ENCODE data around the gene PMIS2.

Gene PMIS2

DNA sequence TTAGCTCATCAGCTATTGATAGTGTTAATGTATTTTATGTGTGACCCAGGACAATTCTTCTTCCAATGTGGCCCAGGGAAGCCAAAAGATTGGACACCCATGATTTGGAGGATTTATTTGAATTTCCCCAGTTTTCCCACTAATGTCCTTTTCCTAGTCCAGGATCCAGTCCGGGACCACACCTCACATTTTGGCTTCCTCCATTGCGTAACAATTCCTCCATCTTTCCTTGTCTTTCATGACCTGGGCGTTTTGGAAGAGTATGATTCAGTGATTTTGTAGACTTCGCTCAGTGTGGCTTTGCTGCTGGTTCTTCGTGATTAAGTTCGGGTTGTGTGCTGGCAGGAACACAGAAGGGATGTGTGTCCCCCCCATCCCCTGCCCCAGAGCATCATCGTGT lies 19.2 kb upstream of the PMIS2 start:
- no peak overlapping the region for H3K4me3 ChIP-seq (ENCODE audit: low read depth, low read length)
- DNase-seq (ENCODE audit: low read depth) = no peak
- TF ChIP-seq, protein P1, sequence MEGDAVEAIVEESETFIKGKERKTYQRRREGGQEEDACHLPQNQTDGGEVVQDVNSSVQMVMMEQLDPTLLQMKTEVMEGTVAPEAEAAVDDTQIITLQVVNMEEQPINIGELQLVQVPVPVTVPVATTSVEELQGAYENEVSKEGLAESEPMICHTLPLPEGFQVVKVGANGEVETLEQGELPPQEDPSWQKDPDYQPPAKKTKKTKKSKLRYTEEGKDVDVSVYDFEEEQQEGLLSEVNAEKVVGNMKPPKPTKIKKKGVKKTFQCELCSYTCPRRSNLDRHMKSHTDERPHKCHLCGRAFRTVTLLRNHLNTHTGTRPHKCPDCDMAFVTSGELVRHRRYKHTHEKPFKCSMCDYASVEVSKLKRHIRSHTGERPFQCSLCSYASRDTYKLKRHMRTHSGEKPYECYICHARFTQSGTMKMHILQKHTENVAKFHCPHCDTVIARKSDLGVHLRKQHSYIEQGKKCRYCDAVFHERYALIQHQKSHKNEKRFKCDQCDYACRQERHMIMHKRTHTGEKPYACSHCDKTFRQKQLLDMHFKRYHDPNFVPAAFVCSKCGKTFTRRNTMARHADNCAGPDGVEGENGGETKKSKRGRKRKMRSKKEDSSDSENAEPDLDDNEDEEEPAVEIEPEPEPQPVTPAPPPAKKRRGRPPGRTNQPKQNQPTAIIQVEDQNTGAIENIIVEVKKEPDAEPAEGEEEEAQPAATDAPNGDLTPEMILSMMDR (IDR thresholded peaks at IDR 0.05; ENCODE audit: low read depth, low read length, missing control alignments) = no peak

DNA sequence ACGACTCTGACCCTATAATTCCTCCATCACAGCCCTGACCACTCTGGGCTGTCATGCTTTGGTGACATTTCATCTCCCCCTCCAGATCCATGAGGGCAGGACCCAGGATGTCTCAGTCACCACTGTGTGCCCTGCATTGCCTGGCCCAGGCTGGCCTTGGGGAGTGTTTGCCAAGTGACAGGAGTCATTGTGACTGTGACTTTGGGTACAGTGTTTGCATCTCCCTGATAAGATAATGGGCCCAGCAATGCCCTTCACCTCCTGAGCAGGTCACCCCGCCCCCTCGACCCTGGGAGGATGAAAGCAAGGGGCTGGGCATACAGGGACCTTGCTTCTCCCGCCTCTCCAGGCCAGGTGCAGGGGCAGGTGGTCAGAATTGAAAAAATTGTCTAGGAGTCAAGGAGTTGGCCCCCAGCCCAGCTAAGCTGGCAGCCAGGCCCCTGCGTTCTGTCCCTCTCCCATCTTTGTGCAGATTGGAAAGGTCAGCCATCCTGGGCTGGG lies 16.6 kb upstream of the PMIS2 start:
- TF ChIP-seq, protein P1 (IDR thresholded peaks at IDR 0.05; ENCODE audit: low read depth, low read length, missing control alignments) = no peak
- DNase-seq (ENCODE audit: low read depth) = no peak
- H3K4me3 ChIP-seq (ENCODE audit: low read depth, low read length) = no peak overlapping the region

DNA sequence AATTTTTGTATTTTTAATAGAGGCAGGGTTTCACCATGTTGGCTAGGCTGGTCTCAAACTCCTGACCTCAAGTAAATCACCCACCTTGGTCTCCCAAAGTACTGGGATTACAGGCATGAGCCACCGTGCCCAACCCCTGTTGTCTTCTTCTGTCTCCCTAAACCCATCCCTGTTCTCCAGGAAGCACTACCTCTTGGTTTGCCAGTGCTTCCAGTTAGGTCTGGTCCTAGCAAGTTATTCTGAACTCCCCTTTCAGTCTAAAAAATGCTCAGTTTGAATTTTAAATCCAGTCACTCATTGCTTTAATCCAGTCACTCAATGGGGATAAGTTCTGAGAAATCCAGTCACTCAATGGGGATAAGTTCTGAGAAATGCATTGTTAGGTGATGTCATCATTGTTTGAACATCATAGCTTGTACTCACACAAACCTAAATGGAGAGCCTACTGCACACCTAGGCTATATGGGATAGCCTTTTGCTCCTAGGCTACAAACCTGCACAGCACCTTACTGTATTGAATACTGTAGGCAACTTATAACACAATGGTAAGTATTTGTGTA lies 14.5 kb upstream of the PMIS2 start:
- no peak overlapping the region for H3K4me3 ChIP-seq (ENCODE audit: low read depth, low read length)
- no peak for DNase-seq (ENCODE audit: low read depth)
- TF ChIP-seq, protein P1 (IDR thresholded peaks at IDR 0.05; ENCODE audit: low read depth, low read length, missing control alignments) = no peak

DNA sequence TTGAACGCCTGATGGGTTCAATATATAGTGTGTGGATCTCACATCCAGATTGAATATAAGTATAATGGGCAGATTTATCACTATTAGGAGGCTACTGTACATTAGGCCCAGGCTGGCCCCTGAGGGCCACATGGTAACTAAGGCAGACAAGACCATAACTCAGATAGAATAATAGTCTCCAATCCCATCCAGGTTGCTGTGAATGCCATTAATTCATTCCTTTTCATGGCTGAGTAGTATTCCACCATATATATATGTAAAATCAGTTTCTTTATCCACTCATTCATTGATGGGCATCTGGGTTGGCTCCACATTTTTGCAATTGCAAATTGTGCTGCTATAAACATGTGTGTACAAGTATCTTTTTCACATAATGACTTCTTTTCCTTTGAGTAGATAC lies 8.1 kb upstream of the PMIS2 start:
- TF ChIP-seq, protein P1 (IDR thresholded peaks at IDR 0.05; ENCODE audit: low read depth, low read length, missing control alignments) = no peak
- no peak for DNase-seq (ENCODE audit: low read depth)
- no peak overlapping the region for H3K4me3 ChIP-seq (ENCODE audit: low read depth, low read length)

DNA sequence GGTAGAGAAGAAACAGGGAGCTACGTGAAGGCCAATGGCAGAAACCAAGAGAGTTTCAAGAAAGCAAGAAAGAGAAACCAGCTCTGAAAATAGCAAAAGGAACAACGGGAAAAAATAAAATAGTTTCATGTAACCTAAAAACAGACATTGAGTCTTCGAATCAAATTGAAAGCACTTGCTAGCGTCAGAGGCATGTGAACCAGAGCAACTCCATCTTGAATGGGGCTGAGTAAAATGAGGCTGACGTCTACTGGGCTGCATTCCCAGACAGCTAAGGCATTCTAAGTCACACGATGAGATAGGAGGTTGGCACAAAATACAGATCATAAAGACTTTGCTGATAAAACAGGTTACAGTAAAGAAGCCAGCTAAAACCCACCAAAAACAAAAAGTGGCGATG lies 7.3 kb upstream of the PMIS2 start:
- DNase-seq (ENCODE audit: low read depth) = no peak
- TF ChIP-seq, protein P1 (IDR thresholded peaks at IDR 0.05; ENCODE audit: low read depth, low read length, missing control alignments) = no peak
- H3K4me3 ChIP-seq (ENCODE audit: low read depth, low read length) = no peak overlapping the region

DNA sequence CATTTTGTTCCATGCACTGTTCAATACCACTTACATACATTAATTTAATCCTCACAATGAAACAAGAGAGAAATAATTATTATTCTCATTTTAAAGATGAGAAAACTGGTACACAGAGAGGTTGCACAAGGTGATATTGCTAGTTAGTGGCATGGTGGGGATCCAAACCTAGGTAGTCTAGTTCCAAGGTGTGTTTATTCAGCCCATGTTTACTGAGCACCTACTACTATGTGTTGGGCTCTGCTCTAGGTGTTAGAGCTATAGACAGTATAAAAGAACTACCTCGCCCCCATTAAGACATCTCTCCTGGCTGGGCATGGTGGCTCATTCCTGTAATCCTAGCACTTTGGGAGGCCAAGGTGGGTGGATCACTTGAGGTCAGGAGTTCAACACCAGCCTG lies 3.2 kb upstream of the PMIS2 start:
- TF ChIP-seq, protein P1 (IDR thresholded peaks at IDR 0.05; ENCODE audit: low read depth, low read length, missing control alignments) = no peak
- DNase-seq (ENCODE audit: low read depth) = no peak
- H3K4me3 ChIP-seq (ENCODE audit: low read depth, low read length) = no peak overlapping the region

DNA sequence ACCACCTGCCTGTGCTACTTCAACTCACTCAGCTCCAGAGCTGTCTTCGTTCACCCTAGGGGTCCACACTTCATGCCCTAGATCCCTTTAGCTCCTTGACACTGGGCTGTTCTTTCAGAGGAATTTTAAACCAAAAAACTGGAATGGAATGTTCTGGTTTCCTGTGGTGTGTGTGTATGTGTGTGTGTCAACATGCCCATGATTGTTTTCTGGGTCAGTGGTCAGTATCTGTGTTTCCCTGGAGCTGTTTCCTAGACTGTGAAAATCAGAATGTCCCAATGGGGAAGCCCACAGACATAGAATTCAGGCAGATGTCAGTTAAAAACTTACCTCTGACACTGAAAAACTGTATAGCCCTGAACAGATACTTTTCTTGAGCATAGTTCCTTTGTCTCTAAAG lies 1.3 kb downstream of the PMIS2 start:
- DNase-seq (ENCODE audit: low read depth) = no peak
- TF ChIP-seq, protein P1 (IDR thresholded peaks at IDR 0.05; ENCODE audit: low read depth, low read length, missing control alignments) = no peak
- no peak overlapping the region for H3K4me3 ChIP-seq (ENCODE audit: low read depth, low read length)

Data from GM12864 (cell line).